ENCODE measurements around the gene ZMYND8.

ZMYND8 gene

DNA sequence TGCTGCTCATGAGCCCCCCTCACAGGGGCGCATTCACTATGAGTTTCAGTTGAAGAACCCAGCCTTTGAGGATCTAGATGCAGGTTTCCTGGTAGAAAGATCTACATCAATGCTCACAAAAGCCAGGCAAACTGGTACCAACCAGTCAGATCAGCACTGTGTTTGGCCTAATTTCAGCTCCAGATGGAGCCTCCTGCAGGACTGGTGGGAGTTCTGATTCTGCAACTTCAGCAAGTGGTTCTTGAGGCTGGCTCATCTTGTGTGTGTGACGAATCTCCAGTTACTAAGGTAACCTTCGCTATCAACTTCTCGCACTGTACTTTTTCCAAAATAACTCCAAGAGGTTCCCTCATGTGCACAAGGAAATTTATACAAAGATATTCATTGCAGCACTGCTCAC, 118.8 kb downstream of the ZMYND8 start:
- TF ChIP-seq, protein P1, sequence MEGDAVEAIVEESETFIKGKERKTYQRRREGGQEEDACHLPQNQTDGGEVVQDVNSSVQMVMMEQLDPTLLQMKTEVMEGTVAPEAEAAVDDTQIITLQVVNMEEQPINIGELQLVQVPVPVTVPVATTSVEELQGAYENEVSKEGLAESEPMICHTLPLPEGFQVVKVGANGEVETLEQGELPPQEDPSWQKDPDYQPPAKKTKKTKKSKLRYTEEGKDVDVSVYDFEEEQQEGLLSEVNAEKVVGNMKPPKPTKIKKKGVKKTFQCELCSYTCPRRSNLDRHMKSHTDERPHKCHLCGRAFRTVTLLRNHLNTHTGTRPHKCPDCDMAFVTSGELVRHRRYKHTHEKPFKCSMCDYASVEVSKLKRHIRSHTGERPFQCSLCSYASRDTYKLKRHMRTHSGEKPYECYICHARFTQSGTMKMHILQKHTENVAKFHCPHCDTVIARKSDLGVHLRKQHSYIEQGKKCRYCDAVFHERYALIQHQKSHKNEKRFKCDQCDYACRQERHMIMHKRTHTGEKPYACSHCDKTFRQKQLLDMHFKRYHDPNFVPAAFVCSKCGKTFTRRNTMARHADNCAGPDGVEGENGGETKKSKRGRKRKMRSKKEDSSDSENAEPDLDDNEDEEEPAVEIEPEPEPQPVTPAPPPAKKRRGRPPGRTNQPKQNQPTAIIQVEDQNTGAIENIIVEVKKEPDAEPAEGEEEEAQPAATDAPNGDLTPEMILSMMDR (IDR thresholded peaks at IDR 0.05; ENCODE audit: control extremely low read depth, extremely low read depth, low read depth, missing control alignments), result no peak
- ChIA-PET CTCF (interaction anchor here (2.4 kb wide), 1 partner anchor 146 kb away, joined by 8 read pairs; no protein-coding TSS in a partner anchor), POLR2A (no interaction called here)

DNA sequence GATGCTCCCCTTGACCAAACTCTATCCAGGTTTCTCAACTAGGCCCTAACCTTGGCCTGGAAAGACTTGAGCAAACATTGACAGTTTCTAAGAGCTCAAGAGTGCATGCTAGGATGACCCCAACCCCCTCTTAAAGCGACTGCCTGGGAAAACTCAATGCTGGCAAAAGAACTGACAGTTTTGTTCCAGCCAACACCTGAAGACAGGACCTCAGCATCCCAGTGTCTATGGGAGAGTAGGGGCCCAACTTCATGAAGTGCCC, 119.9 kb downstream of the ZMYND8 start:
- ChIA-PET CTCF (interaction anchor here (0.9 to 2.4 kb wide), 4 partner anchors 13 to 148 kb away, joined by 3 to 8 read pairs (median 4); no protein-coding TSS in a partner anchor), POLR2A (no interaction called here)
- TF ChIP-seq, protein P1 (IDR thresholded peaks at IDR 0.05; ENCODE audit: control extremely low read depth, extremely low read depth, low read depth, missing control alignments), result no peak
- no peak for DNase-seq (ENCODE audit: extremely low spot score)

More for the DNA sequence above, 118.8 kb downstream of the ZMYND8 start:
- DNase-seq (ENCODE audit: extremely low spot score), result no peak

DNA sequence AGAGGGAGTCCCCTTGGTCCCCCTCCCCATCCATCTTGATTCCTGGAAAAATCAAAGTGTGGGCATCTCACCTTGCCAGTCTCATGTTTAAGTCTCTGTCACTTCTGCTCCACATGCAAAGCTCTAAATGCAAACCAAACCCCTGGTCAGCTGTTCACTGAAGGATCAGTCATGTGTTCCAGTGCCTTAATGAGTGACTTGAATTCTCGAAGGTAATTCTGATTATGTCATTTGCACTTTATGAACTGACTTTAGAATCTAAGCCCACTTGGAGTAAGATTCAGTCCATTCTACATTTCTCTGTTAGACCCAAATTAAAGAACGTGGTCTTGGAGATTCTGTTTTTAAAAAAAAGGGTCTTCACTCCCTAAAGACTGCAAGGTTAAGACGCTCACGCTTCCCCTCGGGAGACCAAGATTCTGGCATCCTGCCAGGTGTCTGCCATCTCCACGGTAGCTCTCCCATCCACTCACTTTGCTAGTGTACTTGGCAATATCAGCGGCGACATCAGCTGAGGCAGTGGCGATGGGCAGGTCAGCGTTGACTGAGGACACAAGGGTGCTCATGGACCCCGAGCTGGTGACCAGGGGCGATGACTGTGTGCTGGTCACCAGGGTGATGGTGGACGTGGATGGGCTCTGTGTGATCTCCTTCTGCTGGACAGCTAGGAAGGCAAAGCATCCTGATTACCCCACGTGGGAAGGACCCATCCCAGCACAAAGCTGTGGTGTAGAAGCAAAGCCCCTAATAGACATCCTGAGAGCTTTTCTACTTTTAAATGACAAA, 120.5 kb downstream of the ZMYND8 start:
- no peak for DNase-seq (ENCODE audit: extremely low spot score)
- TF ChIP-seq, protein P1 (IDR thresholded peaks at IDR 0.05; ENCODE audit: control extremely low read depth, extremely low read depth, low read depth, missing control alignments), result no peak
- CTCF ChIA-PET, result interaction anchor here (0.9 to 2.4 kb wide), 4 partner anchors 12 to 148 kb away, joined by 3 to 8 read pairs (median 4); no protein-coding TSS in a partner anchor
- POLR2A ChIA-PET, result no interaction called here

DNA sequence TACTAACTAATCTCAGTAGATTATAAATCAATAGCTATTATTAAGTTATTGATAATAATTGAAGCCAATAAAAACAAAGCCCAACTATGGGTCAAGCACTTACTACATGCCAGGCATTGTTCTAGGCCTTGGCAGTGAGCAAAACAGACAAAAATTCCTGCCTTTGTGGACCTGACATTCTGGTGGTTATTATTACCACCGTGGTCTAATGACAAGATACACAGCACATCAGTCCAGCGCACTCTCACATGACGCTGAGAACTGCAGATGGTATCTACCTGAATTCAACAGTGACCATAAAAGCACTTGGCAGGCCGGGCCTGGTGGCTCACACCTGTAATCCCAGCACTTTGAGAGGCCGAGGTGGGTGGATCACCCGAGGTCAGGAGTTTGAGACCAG, 121.4 kb downstream of the ZMYND8 start:
- TF ChIP-seq, protein P1 (IDR thresholded peaks at IDR 0.05; ENCODE audit: control extremely low read depth, extremely low read depth, low read depth, missing control alignments), result no peak
- DNase-seq (ENCODE audit: extremely low spot score), result no peak
- ChIA-PET POLR2A (no interaction called here), CTCF (interaction anchor here (0.9 to 2.1 kb wide), 2 partner anchors 149 to 429 kb away, joined by 3 to 9 read pairs; no protein-coding TSS in a partner anchor)

DNA sequence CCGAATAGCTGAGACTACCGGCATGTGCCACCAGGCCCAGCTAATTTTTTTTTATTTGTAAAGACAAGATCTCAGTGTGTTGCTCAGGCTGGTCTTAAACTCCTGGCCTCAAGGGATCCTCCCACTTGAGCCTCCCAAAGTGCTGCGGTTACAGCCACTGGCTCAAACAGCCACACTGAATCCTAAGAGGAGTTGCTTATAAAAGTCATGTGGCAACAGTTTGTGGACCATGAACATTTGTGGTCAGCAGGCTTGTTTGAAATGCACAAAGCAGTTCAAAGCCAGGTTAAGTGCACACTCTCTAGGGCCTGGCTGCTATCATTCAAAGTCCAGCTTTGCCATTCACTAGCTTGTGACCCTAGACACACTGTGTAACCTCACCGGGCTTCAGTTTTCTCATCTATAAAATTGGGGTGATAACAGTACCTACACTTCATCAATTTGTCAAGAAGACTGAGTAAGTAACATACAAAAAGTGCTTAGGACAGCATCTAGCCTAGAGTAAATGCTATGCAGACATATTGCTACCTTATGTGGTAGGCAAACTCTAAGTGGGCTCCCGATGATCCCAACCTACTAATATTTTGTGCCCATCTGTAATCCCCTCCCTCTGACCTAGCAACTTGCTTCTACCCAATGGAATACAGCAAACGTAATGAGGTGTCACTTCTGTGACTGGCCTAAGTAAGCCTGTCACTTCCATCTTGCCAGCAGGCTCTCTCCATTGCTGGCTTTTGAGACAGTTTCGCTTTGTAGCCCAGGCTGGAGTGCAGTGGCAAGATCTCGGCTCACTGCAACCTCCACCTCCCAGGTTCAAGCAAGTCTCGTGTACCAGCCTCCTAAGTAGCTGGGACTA, 122.9 kb downstream of the ZMYND8 start:
- no peak for DNase-seq (ENCODE audit: extremely low spot score)

DNA sequence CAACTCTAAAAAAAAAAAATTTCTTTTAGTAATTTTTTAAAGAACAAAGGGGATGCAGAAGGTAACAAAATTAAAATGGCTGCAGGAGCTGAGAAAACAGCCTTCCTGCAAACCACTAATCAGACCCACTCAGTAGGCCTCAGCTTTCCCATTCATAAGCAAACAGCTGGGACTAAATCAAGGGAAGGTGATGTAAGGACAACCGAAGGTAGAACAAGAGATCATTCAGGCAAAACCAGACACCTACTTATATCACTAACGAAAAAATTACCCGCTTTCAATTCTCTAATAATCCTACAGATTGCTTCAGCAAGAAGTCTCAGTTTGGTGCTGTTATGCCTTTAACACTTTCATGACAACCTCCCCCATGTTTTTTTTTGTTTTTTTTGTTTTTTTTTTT, 124.0 kb downstream of the ZMYND8 start:
- TF ChIP-seq, protein P1 (IDR thresholded peaks at IDR 0.05; ENCODE audit: control extremely low read depth, extremely low read depth, low read depth, missing control alignments), result no peak
- DNase-seq (ENCODE audit: extremely low spot score), result no peak
- CTCF ChIA-PET, result interaction anchor here (1.1 to 1.6 kb wide), 3 partner anchors 8 to 152 kb away, joined by 3 to 11 read pairs (median 4); no protein-coding TSS in a partner anchor
- POLR2A ChIA-PET, result no interaction called here

More for the DNA sequence above, 122.9 kb downstream of the ZMYND8 start:
- TF ChIP-seq, protein P1 (IDR thresholded peaks at IDR 0.05; ENCODE audit: control extremely low read depth, extremely low read depth, low read depth, missing control alignments), result no peak
- POLR2A ChIA-PET, result no interaction called here
- CTCF ChIA-PET, result interaction anchor here (1.3 to 2.1 kb wide), 3 partner anchors 9 to 151 kb away, joined by 4 to 11 read pairs (median 9); no protein-coding TSS in a partner anchor
